Fibroblast of pulmonary artery (primary cell): ENCODE results near the gene HEPN1.

Source experiments
- DNase-seq: peaks from one replicate; pipeline ENCODE4 v3.0.0-alpha.2; 2010; ENCODE audit warnings: low read depth
- H3K4me3 ChIP-seq: replicated peaks from 2 replicates; pipeline ENCODE4 v1.5.1; 2011; ENCODE audit warnings: low read depth, mild to moderate bottlenecking, control low read depth, low read length, moderate library complexity
- TF ChIP-seq, protein P1 (sequence below): IDR thresholded peaks from 2 replicates; pipeline ENCODE4 v1.5.1; 2011; ENCODE audit warnings: mild to moderate bottlenecking, control low read depth, low read length, inconsistent platforms; ENCODE audit errors: missing control alignments

Gene HEPN1

DNA sequence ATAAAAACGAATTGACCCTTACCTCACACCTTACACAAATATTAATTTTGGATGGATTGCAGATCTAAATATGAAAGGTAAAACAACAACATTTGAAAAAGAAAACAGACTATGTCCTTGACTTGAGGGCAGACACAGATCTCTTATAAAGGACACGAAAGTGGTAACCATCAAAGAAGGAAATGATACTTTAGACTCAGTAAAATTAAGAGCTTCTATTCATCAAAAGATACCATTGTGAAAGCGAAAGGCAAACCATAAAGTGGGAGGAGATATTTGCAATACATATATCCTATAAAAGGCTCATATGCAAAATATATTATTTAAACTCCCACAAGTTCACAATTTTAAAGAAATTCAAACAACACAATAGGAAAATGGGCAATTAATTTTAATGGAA, 11.7 kb downstream of the HEPN1 start:
- DNase-seq: no peak
- no peak overlapping the region for H3K4me3 ChIP-seq
- TF ChIP-seq, protein P1, sequence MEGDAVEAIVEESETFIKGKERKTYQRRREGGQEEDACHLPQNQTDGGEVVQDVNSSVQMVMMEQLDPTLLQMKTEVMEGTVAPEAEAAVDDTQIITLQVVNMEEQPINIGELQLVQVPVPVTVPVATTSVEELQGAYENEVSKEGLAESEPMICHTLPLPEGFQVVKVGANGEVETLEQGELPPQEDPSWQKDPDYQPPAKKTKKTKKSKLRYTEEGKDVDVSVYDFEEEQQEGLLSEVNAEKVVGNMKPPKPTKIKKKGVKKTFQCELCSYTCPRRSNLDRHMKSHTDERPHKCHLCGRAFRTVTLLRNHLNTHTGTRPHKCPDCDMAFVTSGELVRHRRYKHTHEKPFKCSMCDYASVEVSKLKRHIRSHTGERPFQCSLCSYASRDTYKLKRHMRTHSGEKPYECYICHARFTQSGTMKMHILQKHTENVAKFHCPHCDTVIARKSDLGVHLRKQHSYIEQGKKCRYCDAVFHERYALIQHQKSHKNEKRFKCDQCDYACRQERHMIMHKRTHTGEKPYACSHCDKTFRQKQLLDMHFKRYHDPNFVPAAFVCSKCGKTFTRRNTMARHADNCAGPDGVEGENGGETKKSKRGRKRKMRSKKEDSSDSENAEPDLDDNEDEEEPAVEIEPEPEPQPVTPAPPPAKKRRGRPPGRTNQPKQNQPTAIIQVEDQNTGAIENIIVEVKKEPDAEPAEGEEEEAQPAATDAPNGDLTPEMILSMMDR: no peak

DNA sequence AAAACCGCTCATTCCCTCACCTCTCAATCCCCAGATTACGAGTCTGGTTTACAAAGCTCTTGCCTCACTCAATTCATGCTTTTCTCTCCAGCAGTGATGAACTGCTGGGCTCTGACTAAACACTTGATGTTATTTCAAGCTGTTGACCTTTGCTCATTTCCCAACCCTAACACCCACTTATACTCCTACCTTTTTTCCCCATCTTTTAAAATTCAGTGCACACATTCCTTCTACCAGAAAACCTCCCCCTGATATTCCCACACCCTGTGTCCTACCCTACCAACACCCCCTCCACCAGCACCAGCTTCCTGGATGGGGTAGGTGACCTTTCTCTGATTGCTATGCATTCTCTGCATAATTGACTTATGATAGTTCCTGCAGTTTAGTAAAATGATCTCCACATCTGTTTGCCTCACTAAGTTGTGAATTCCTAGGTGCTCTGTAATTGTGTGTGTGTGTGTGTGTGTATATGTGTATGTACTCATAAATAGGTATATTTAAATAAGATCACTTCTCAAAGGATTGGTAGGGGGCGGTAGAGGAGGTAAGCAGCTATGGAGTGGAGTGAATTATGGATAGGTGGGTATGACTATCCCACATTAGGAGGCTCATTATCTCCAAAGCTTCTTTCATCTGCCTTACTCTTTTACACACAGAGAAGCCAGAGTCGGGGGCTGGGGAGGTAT, 16.0 kb downstream of the HEPN1 start:
- DNase-seq: peak; percentile 69
- H3K4me3 ChIP-seq: no peak overlapping the region
- TF ChIP-seq, protein P1: no peak

DNA sequence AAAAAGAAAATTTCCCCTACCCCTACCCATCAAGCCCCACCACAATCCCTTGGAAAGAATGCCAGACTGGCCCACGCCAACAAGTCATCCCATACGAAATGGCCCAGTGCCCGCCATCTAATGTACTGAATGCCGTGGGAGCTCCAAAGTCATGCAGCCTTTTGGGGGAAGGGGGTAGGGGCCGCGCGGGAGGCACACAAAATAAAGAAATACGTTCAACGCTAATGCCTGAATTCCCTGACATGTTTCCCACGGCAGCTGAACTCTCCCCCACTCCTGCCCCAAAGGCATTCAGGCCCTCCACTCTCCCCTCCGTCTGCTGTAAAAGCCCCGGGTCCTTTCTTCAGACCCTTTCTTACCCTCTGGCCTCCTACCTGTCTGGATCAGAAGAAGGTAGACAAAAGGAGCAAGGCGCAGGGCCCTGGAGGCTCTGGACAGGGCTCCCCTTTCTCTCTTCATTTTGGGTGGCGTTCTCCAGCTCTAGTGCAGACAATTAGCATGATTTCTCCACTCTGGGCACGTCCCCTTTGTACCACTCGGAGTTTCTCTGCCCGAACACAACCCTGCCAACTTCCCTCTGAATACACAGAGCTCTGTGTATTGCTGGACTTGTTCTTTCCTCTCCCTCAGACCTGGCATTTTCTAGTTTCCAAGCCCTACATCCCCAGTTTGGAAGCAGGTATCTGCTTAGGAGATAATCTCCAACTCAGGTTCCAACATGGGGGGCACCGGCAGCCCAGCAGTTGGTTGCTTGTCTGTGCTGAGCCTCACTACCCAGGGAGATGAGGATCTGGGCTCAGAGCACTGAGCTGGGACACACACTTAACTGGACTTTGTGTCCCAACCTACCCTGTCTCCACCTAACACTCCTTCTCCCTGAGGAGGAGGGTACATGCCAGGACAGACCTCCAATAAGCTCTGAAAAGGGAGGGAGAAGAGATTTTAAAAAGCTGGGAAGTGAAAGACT, 16.8 kb downstream of the HEPN1 start, which contains the start of gene HEPACAM:
TSS of gene HEPACAM (minus strand) at position 500 of the 967 bp plus-strand sequence. CDS start at position 459, 41 bp downstream.
- TF ChIP-seq, protein P1: no peak
- no peak for DNase-seq
- no peak within 1 kb of the TSS for H3K4me3 ChIP-seq

DNA sequence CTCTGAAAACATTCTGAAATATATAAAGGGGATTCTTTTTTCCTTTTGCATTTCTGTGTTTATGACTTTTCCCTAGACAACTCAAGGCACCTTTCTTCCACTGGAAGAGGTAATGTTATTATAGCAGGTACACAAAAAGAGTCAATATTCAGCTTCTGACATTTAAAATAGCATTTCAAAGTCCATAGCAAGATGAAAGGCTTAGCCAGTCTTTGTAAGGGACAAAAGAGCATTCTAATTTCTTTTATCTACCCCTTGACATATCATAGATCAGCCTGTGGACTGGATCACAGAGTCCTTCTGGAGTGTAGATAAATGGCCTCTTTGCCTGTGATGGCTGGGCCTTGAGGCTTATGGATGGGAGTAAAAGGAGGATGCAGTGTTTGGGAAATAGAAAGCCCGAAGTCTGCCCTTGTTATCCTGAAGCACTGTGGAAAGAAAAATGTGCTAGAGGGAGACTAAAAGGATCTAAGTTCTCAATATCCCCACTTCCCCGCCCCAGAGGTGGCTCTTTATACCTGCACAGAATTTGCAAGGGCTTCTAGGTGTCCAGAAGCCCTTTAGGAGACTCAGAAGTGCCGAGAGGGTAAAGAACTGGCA, 18.4 kb downstream of the HEPN1 start:
- no peak overlapping the region for H3K4me3 ChIP-seq
- DNase-seq: no peak
- TF ChIP-seq, protein P1: no peak

DNA sequence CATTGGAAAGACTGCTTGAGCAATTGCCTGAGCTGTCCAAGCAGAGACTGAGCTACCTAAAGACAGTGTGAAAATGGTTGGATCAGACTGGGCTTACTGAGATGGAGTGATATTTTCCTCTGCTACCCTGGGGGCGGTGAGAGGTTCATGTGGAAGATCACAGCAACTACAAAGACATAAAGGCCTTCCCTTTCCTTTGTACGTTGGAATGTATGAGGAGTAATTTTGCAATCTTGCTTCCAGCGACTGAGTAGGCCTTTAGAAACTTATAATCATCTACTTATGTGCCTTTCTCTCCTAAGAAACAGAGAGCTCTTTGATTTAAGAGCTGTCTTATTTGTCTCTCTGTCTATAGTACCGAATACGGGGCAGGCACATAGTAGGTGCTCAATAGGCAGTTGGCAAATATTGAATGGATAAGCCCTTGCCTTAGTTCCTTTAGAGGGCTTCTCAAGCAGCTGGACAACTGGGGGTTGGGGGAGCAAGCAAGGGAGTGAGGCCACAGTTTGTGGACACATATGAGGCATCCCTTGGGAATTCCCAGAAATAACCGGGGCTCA, 19.2 kb downstream of the HEPN1 start:
- H3K4me3 ChIP-seq: no peak overlapping the region
- DNase-seq: peak; percentile 6
- TF ChIP-seq, protein P1: no peak

DNA sequence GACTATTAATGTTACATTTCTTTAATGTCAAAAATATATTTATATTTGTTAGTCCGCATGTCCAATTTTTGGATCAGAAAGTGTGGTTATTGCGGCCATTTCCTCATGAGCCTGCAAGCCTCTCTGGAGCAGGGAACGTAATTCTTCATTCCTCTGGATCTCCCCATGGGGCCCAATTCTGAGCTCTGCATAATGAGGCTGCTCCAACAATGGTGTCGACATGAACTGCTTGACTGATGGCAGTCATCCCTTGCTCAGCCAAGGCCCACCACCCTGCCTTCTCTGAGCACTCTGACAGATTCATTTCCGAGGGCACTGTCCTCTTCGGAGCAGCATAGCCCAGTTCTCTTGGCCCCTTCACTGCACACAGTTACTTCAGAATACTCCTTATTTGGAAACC, 19.9 kb downstream of the HEPN1 start:
- TF ChIP-seq, protein P1: no peak
- no peak overlapping the region for H3K4me3 ChIP-seq
- DNase-seq: no peak
